Osteocyte (in vitro differentiated cells): Measurements from ENCODE around the gene CC2D1A. TPM values are rescaled to one million over a fixed set of nuclear protein-coding genes. Genes with fewer than 3 reads are reported as not detected.

Source experiments
- DNase-seq: peaks from one replicate; pipeline ENCODE4 v3.0.0; 2021; ENCODE audit warnings: mixed read lengths; ENCODE audit not compliant: unreplicated experiment; ENCODE audit errors: extremely low spot score
- H3K27ac Mint-ChIP-seq: one replicate; pipeline ENCODE4 v1.8.0; 2021; ENCODE audit warnings: mild to moderate bottlenecking, mixed read lengths; ENCODE audit not compliant: unreplicated experiment
- H3K27me3 Mint-ChIP-seq: one replicate; pipeline ENCODE4 v1.8.0; 2021; ENCODE audit warnings: mixed read lengths; ENCODE audit not compliant: unreplicated experiment
- H3K36me3 Mint-ChIP-seq: one replicate; pipeline ENCODE4 v1.8.0; 2021; ENCODE audit warnings: mixed read lengths; ENCODE audit not compliant: unreplicated experiment
- H3K4me1 Mint-ChIP-seq: one replicate; pipeline ENCODE4 v1.8.0; 2021; ENCODE audit warnings: mixed read lengths; ENCODE audit not compliant: unreplicated experiment
- H3K4me3 Mint-ChIP-seq: one replicate; pipeline ENCODE4 v1.8.0; 2021; ENCODE audit warnings: mild to moderate bottlenecking, moderate library complexity, mixed read lengths; ENCODE audit not compliant: unreplicated experiment
- H3K9me3 Mint-ChIP-seq: one replicate; pipeline ENCODE4 v1.8.0; 2021; ENCODE audit warnings: mixed read lengths; ENCODE audit not compliant: unreplicated experiment
- total RNA-seq: library from RNA; stranded (reverse); gene quantifications from 2 replicates; pipeline ENCODE4 v1.2.1, GENCODE V29; 2021
- TF ChIP-seq, protein P1 (sequence below): fragments of 200-600 bp; sonication (generic); IDR thresholded peaks from 2 replicates; pipeline ENCODE4 v1.5.0; 2021; ENCODE audit warnings: antibody characterized with exemption, mild to moderate bottlenecking, moderate library complexity

CC2D1A gene
- total RNA-seq, 1 donor from 2014 or later, result 51.3 TPM

DNA sequence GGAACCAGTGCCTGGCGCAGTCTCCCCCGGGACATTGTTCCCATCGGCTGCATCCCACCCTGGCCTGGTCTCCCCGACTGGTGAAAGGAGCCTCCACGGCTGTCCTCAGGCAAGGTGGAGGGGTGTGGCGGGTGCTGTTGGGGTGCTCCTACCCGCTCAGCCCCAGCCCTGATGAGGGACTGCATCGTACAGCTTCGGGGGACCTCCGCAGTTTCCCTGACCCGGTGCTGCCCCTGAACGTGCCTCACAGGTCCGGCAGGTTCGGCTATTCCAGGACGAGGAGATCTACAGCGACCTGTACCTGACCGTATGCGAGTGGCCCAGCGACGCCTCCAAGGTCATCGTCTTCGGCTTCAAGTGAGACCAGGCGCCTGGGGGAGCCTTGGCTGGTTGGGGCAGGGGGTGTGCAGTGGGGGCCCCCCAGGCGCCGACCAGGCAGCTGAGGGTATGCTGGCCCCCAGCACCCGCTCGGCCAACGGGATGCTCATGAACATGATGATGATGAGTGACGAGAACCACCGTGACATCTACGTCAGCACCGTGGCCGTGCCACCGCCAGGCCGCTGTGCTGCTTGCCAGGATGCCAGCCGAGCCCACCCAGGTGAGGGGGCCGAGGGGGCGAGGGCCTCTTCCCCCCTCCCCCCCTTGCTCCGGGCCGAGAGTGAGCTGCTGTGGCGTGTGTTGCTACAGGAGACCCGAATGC lies 49.8 kb downstream of the CC2D1A start:
- Mint-ChIP-seq H3K9me3 (no peaks in the 10 kb centered on the region), H3K36me3 (peaks cover 6% of the 10 kb centered on the region), H3K4me3 (no peak overlapping the region), H3K4me1 (peaks cover 11% of the 10 kb centered on the region), H3K27ac (no peak overlapping the region), H3K27me3 (no peaks in the 10 kb centered on the region)
- TF ChIP-seq, protein P1, sequence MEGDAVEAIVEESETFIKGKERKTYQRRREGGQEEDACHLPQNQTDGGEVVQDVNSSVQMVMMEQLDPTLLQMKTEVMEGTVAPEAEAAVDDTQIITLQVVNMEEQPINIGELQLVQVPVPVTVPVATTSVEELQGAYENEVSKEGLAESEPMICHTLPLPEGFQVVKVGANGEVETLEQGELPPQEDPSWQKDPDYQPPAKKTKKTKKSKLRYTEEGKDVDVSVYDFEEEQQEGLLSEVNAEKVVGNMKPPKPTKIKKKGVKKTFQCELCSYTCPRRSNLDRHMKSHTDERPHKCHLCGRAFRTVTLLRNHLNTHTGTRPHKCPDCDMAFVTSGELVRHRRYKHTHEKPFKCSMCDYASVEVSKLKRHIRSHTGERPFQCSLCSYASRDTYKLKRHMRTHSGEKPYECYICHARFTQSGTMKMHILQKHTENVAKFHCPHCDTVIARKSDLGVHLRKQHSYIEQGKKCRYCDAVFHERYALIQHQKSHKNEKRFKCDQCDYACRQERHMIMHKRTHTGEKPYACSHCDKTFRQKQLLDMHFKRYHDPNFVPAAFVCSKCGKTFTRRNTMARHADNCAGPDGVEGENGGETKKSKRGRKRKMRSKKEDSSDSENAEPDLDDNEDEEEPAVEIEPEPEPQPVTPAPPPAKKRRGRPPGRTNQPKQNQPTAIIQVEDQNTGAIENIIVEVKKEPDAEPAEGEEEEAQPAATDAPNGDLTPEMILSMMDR, result no peak
- no peak for DNase-seq

DNA sequence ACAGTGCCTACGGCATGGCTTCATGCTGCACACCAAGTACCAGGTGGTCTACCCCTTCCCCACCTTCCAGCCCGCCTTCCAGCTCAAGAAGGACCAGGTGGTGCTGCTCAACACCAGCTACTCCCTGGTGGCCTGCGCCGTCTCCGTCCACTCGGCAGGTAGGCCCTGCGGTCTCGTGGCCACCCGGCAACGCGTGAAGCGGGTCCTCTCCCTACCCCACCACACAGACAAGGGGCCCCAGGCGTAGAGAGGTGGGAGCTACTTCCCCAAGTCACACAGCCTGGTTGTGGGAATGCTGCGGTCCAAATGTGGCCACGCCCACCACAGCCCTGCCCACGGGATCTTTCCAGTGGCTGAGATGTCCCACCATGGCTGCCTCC lies 50.4 kb downstream of the CC2D1A start:
- Mint-ChIP-seq H3K4me3 (no peak overlapping the region), H3K9me3 (no peaks in the 10 kb centered on the region), H3K4me1 (peaks cover 11% of the 10 kb centered on the region), H3K27ac (no peak overlapping the region), H3K36me3 (peaks cover 8% of the 10 kb centered on the region), H3K27me3 (no peaks in the 10 kb centered on the region)
- TF ChIP-seq, protein P1, result no peak
- no peak for DNase-seq

- no peaks in the 10 kb centered on the region for H3K9me3 Mint-ChIP-seq
These were observed 51.0 kb downstream of the CC2D1A start for GRCh38 chr19:13957051-13957450.

DNA sequence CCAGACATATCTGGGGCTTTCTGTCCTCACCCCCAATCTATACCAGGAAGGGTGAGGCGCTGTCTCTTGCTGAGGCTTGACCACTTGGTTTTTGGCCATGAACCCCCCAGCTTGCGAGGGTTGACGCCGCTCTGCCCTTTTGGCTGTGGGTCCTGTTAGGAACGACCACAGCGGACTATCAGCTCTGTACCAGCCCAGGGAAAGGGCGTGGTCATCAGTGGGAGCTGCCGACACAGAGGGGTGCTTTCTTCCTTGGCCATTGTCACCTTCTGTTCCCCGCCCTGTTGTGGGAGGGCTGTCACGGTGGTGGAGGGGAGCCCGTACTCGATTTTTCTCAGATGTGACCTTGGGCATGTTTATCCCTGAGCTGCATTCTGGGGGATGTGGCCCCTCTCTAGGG lies 52.0 kb downstream of the CC2D1A start:
- Mint-ChIP-seq H3K9me3 (no peaks in the 10 kb centered on the region), H3K4me1 (peaks cover 8% of the 10 kb centered on the region), H3K27ac (no peak overlapping the region), H3K36me3 (peaks cover 12% of the 10 kb centered on the region), H3K4me3 (no peak overlapping the region), H3K27me3 (no peaks in the 10 kb centered on the region)
- no peak for DNase-seq
- TF ChIP-seq, protein P1, result no peak

More at GRCh38 chr19:13957051-13957450, 51.0 kb downstream of the CC2D1A start:
- Mint-ChIP-seq H3K27me3 (no peaks in the 10 kb centered on the region), H3K4me3 (no peak overlapping the region), H3K27ac (no peak overlapping the region), H3K4me1 (peaks cover 11% of the 10 kb centered on the region), H3K36me3 (peaks cover 12% of the 10 kb centered on the region)
- TF ChIP-seq, protein P1, result no peak
- no peak for DNase-seq

GRCh38 chr19:13959141-13959961 lies 53.4 kb downstream of the CC2D1A start:
- H3K4me1 Mint-ChIP-seq, result no peaks in the 10 kb centered on the region
- no peak for DNase-seq
- no peaks in the 10 kb centered on the region for H3K27me3 Mint-ChIP-seq
- H3K9me3 Mint-ChIP-seq, result no peaks in the 10 kb centered on the region
- no peak overlapping the region for H3K4me3 Mint-ChIP-seq
- peaks cover 12% of the 10 kb centered on the region for H3K36me3 Mint-ChIP-seq
- H3K27ac Mint-ChIP-seq, result no peak overlapping the region
- TF ChIP-seq, protein P1, result no peak
